Subcutaneous adipose tissue (tissue), 4 donors: ENCODE results near the gene SND1. TPM values are rescaled to one million over a fixed set of nuclear protein-coding genes. Genes with fewer than 3 reads are reported as not detected.

ENCODE experiments used
- total RNA-seq, 4 donors: library from RNA; depleted of rRNA; stranded (reverse); fragments of >200 nt; gene quantifications; one replicate each; pipeline ENCODE4 v1.1.0, GENCODE V29; 2016
- TF ChIP-seq, protein P1 (sequence below): fragments of 450-650 bp; IDR thresholded peaks from one replicate; pipeline ENCODE4 v1.5.1; 2016; ENCODE audit warnings: low read depth, mild to moderate bottlenecking, control low read depth, antibody characterized with exemption, moderate library complexity

SND1 gene
- total RNA-seq, 4 donors from 2014 or later, result 73.9 to 98.3 (median 88.9) TPM

DNA sequence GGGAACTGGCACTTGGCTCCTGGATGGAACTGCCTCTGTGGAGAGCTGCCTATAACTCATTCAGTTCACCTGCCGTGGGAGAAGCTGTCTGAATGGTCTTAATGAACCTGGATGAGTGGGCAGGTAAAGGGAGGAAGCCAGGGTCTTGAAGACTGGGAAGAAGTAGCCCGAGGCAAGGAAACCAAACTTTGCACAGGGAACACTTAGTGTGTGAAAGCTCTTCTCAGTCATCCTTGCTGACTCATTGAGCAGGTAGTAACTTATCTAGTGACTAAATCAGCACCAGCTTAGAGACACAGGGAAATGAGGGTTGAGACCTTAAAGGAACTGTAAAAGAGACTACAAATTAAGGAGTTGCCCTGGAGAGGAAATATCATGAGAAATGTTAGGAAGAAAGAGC lies 369.4 kb downstream of the SND1 start:
- TF ChIP-seq, protein P1, sequence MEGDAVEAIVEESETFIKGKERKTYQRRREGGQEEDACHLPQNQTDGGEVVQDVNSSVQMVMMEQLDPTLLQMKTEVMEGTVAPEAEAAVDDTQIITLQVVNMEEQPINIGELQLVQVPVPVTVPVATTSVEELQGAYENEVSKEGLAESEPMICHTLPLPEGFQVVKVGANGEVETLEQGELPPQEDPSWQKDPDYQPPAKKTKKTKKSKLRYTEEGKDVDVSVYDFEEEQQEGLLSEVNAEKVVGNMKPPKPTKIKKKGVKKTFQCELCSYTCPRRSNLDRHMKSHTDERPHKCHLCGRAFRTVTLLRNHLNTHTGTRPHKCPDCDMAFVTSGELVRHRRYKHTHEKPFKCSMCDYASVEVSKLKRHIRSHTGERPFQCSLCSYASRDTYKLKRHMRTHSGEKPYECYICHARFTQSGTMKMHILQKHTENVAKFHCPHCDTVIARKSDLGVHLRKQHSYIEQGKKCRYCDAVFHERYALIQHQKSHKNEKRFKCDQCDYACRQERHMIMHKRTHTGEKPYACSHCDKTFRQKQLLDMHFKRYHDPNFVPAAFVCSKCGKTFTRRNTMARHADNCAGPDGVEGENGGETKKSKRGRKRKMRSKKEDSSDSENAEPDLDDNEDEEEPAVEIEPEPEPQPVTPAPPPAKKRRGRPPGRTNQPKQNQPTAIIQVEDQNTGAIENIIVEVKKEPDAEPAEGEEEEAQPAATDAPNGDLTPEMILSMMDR, result no peak

DNA sequence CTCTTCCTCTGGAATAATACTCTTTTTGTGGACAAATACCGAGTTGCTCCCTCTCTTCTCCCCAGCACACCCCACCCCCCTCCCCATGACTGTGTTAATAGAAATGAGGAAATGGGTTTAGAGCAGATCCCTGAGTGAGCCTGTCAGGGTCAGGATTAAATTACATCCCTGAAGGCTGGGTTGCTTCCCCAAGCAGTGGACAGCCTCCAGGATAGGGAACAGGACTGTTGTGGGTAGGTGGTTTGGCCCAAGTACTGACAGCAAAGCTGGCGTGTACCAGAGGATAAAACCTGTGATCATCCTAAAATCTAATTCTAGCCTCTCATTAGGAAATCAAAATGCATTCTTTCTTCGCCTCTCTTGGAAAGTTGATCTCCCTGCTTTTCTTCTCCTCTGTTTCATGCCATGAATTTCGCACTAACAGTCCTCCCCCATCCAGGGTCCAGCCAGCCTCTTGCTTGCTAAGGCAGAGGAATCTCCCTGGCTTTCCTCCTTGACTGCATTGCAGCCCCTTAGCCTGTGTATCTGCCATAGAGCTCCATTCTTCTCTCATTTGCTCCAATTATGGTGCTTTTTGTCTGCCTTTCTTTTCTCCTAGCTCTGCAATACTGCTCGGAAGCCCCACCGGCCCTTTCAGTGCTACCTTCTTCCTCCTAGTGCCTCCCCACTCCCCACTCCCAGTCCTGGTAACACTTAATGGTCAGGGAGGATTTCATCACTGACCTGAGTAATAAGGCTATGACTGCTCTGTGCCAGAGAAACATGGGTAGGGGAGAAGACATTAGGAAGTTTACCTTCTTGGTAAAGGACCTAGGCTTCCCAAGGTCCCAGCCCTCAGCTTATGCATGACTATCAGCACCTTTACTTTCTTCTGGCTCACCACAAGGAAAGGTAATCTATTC lies 370.9 kb downstream of the SND1 start:
- TF ChIP-seq, protein P1, result no peak

DNA sequence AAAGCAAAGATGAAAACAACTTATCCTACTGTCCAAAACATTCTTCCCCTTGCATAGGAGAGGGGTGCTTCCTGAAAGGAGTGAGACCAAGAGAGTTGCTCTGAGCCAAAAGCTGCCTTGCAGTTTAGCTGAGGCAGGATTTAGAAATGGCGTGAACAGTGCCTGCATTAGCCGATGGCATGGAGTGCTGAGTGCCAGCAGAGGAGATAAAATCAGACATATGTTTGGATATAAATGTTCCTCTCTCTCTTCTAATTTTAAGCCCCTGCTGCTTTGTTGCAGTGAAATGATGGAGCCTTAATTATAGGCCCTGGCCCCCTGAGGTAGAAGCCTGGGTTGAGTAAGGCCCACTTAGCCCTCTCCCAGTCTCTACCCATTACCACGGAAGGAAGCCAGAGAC lies 372.2 kb downstream of the SND1 start:
- TF ChIP-seq, protein P1, result no peak

DNA sequence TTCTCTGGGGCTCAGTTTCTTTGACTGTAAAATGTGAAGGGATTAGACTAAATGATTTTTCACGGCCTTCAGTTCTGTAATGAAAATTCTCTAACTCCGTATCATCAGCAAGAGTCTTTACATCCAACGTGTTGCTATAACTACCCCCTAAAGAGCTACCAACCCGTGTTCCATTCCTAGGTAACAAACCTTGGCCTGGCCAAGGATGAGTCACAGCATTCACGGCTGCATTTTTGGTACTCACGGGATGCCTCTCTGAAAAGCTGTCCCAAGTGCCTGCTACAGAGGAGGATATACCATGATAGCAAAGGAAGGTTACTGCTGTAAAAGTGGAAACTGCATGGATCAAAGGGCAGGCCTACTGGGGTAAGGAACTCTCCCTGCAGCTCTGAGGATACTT lies 373.4 kb downstream of the SND1 start:
- TF ChIP-seq, protein P1, result no peak

DNA sequence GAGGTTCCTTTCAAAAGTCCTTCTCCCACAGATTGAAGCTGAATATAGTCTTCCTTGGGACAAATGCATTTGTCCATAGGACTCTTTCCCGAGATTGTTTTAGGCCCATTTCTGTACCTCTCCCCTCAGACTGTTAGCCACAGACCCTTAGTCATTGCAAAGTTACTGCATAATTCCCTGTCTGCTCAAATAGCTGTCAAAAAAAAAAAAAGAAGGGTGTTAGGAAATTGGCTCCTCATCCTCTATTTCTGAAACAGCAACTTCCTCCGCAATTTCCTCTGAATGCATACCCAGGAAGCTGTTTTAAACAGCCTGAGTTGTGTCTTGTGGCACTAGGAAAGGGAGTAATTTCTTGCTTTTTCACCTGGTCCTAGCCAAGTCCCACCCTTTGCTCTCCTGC lies 373.8 kb downstream of the SND1 start:
- TF ChIP-seq, protein P1, result no peak

DNA sequence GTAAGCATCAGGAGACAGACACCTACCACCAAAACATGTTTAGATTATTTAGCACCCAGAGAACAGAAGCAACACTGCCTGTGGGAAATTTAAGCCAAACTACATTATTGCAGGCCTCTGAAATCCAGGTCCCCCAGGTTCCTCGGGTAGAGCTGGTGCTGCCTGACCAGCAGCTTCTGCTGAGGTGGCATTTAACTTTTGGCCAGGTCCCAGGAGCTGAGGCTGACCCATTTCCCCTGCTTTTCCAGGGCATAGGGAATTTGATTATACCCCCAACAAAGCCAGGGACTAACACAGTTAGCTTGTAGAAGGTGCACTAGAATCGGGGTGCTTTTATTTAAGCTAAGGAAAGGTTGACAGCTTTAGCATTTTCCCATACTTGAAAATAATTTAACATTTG lies 374.6 kb downstream of the SND1 start:
- TF ChIP-seq, protein P1, result no peak

DNA sequence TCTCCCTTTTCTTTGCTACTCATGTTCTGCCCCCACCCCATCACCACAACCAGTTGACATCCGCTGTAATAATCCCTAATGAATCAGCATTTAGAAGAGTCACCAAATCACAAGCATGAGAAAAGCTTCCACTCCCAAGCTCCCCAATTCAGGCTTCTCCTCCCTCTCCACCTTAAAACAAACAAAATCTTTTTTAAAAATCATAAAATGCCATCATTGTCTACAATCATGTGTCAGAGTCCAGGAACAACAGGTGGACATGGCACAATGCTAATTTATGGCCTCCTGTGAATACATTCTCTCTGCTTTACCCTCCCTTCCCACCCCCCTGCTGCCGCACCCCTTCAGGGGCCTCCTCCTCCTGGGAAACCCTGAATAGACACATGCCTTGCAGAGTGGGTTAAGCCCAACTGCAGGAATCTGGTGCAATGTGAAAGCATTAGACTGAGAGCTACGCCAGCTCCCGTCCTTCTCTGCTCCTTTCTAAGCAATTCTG lies 375.5 kb downstream of the SND1 start:
- TF ChIP-seq, protein P1, result no peak
